HL-60 (cell line): Measurements from ENCODE around the gene NASP.

Source experiments
- DNase-seq, 2 experiments: peaks; one replicate each; pipeline ENCODE4 v3.0.0-alpha.2; 2010 to 2020; ENCODE audit warnings: low read depth in 1 of 2, low spot score in 1 of 2
- H3K27ac ChIP-seq: fragments of 250-450 bp; sonication (Bioruptor Pico); replicated peaks from 2 replicates; pipeline ENCODE4 v1.5.1; 2020; ENCODE audit warnings: mild to moderate bottlenecking, moderate library complexity
- H3K27me3 ChIP-seq: fragments of 250-450 bp; sonication (Bioruptor Pico); 2 replicates; pipeline ENCODE4 v1.5.1; 2021; ENCODE audit warnings: mild to moderate bottlenecking, moderate library complexity; ENCODE audit not compliant: insufficient read depth, poor library complexity, severe bottlenecking
- H3K4me3 ChIP-seq: replicated peaks from 2 replicates; pipeline ENCODE4 v1.5.1; 2011; ENCODE audit warnings: mild to moderate bottlenecking, control low read depth, low read length; ENCODE audit not compliant: insufficient read depth
- CTCF ChIP-seq: IDR thresholded peaks from one replicate; pipeline ENCODE4 v1.5.1; 2011; ENCODE audit warnings: low read length, control low read depth, inconsistent platforms; ENCODE audit not compliant: insufficient read depth
- GABPA ChIP-seq: IDR thresholded peaks from 2 replicates; pipeline ENCODE4 v1.6.1; 2012; ENCODE audit warnings: low read depth
- POLR2AphosphoS5 ChIP-seq: IDR thresholded peaks from 2 replicates; pipeline ENCODE4 v1.6.1; 2012; ENCODE audit warnings: low read depth
- REST ChIP-seq: IDR thresholded peaks from 2 replicates; pipeline ENCODE4 v1.6.1; 2012; ENCODE audit warnings: low read depth; ENCODE audit not compliant: insufficient replicate concordance
- SPI1 ChIP-seq: IDR thresholded peaks from 2 replicates; pipeline ENCODE4 v1.6.1; 2012; ENCODE audit warnings: low read depth, mild to moderate bottlenecking, borderline replicate concordance

Gene NASP

GRCh38 chr1:45660336-45660735 is 76.5 kb downstream of the NASP start:
- Histone ChIP-seq H3K4me3 (no peak overlapping the region), H3K27me3 (no peaks in the 10 kb centered on the region), H3K27ac (no peak overlapping the region)
- no peak for TF ChIP-seq GABPA
- TF ChIP-seq CTCF = no peak
- TF ChIP-seq POLR2AphosphoS5 = no peak
- TF ChIP-seq REST = no peak
- no peak for TF ChIP-seq SPI1
- DNase-seq = no peak

GRCh38 chr1:45666836-45667235 is 83.0 kb downstream of the NASP start:
- Histone ChIP-seq H3K27me3 (no peaks in the 10 kb centered on the region), H3K4me3 (no peak overlapping the region), H3K27ac (no peak overlapping the region)
- TF ChIP-seq GABPA (no peak), CTCF (no peak), REST (no peak), POLR2AphosphoS5 (no peak), SPI1 (no peak)
- no peak for DNase-seq

- no peaks in the 10 kb centered on the region for H3K27me3 ChIP-seq
- TF ChIP-seq REST (no peak), SPI1 (no peak), POLR2AphosphoS5 (no peak), CTCF (no peak), GABPA (no peak)
- no peak overlapping the region for H3K4me3 ChIP-seq
- H3K27ac ChIP-seq = no peak overlapping the region
- no peak for DNase-seq
Measured at GRCh38 chr1:45667321-45668111, 83.7 kb downstream of the NASP start.
